Measurements from ENCODE around the gene GABBR2. TPM values are rescaled to one million over a fixed set of nuclear protein-coding genes. Genes with fewer than 3 reads are reported as not detected.

GABBR2 gene
- total RNA-seq, 1 donor from 2014 or later: 116 TPM

GRCh38 chr9:98399950-98400683, 308.6 kb downstream of the GABBR2 start:
- no peak for DNase-seq
- no peak for TF ChIP-seq CTCF (IDR thresholded peaks at IDR 0.05; ENCODE audit: partially characterized antibody, unreplicated experiment)
- Mint-ChIP-seq H3K27me3 (ENCODE audit: unreplicated experiment) (peaks cover 12% of the 10 kb centered on the region), H3K4me1 (ENCODE audit: low read depth, unreplicated experiment) (peaks cover 25% of the 10 kb centered on the region), H3K27ac (ENCODE audit: unreplicated experiment) (peak overlapping the region; percentile 11), H3K9me3 (ENCODE audit: unreplicated experiment) (peaks cover 4% of the 10 kb centered on the region), H3K4me3 (ENCODE audit: unreplicated experiment) (peak overlapping the region; percentile 40), H3K36me3 (ENCODE audit: unreplicated experiment) (peaks cover 10% of the 10 kb centered on the region)

DNA sequence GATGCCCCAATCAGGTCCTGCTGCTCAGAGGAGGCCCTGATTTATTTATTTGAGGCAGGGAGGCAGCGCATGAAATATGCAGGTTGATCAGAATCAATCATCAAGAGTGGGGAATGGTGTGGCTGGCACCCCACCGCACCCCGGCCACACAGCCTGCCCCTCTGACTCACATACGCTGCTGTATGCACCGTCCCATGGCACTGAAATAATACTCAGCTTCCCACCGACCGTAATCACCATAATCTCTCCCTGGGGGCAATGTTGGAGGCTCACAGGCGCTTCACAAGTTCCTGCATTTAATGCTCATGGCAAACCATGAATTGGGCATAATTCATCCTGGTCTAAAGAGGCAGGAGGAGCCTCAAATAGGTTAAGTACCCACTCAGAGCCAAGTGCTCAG, 312.1 kb downstream of the GABBR2 start:
- no peak overlapping the region for H3K4me3 Mint-ChIP-seq (ENCODE audit: unreplicated experiment)
- DNase-seq: no peak
- no peak for TF ChIP-seq CTCF (IDR thresholded peaks at IDR 0.05; ENCODE audit: partially characterized antibody, unreplicated experiment)
- peaks cover 22% of the 10 kb centered on the region for H3K36me3 Mint-ChIP-seq (ENCODE audit: unreplicated experiment)
- H3K27ac Mint-ChIP-seq (ENCODE audit: unreplicated experiment): no peak overlapping the region
- H3K4me1 Mint-ChIP-seq (ENCODE audit: low read depth, unreplicated experiment): peaks cover 5% of the 10 kb centered on the region
- peaks cover 6% of the 10 kb centered on the region for H3K9me3 Mint-ChIP-seq (ENCODE audit: unreplicated experiment)
- H3K27me3 Mint-ChIP-seq (ENCODE audit: unreplicated experiment): peaks cover 18% of the 10 kb centered on the region

DNA sequence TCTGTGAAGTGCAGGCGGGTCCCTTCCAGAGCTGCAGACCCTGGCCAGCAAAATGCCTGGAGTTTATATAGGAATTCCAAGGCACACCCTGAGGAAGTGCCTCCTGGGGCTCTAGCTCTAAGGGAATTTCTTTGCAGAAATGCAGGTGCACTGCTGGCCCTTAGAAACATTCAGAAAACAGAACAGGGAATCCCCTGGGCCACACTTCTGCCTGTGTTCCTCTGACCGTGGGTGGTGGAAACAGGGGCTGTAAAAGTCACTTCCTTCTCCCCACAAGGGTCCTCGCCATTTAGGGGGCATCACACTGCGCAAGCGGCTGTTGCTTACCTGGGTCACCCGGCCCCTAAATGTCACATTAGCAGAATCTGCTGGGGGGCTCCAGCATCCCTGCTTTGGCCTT, 312.5 kb downstream of the GABBR2 start:
- Mint-ChIP-seq H3K4me1 (ENCODE audit: low read depth, unreplicated experiment) (peaks cover 5% of the 10 kb centered on the region), H3K4me3 (ENCODE audit: unreplicated experiment) (no peak overlapping the region), H3K9me3 (ENCODE audit: unreplicated experiment) (peaks cover 6% of the 10 kb centered on the region), H3K36me3 (ENCODE audit: unreplicated experiment) (peaks cover 24% of the 10 kb centered on the region), H3K27me3 (ENCODE audit: unreplicated experiment) (peaks cover 18% of the 10 kb centered on the region), H3K27ac (ENCODE audit: unreplicated experiment) (no peak overlapping the region)
- DNase-seq: no peak
- TF ChIP-seq CTCF (IDR thresholded peaks at IDR 0.05; ENCODE audit: partially characterized antibody, unreplicated experiment): no peak

DNA sequence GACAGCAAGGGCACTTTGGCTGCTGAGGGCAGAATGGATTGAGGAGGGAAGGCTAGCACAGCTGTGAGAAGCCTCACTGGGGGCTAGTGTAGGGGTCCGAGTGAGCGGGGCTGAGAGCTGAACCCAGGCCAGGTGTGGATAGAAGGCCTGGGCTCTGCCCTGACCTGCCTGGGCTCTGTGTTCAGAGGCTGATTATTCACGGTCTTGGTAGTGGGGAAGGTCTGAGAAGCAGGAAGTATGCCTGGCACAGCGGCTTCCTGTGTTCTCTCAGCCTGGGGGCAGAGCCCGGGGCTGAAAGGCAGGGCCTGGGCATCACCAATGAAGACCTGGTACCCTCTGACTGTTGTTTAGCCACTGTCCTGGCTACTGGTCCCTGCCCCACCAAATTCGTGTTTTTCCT, 316.9 kb downstream of the GABBR2 start:
- Mint-ChIP-seq H3K27me3 (ENCODE audit: unreplicated experiment) (peaks cover 10% of the 10 kb centered on the region), H3K4me3 (ENCODE audit: unreplicated experiment) (no peak overlapping the region), H3K36me3 (ENCODE audit: unreplicated experiment) (peaks cover 31% of the 10 kb centered on the region), H3K9me3 (ENCODE audit: unreplicated experiment) (peaks cover 6% of the 10 kb centered on the region), H3K27ac (ENCODE audit: unreplicated experiment) (no peak overlapping the region), H3K4me1 (ENCODE audit: low read depth, unreplicated experiment) (peaks cover 2% of the 10 kb centered on the region)
- TF ChIP-seq CTCF (IDR thresholded peaks at IDR 0.05; ENCODE audit: partially characterized antibody, unreplicated experiment): no peak
- no peak for DNase-seq

- H3K27ac Mint-ChIP-seq (ENCODE audit: unreplicated experiment): no peak overlapping the region
- DNase-seq: no peak
- peaks cover 31% of the 10 kb centered on the region for H3K36me3 Mint-ChIP-seq (ENCODE audit: unreplicated experiment)
- TF ChIP-seq CTCF (IDR thresholded peaks at IDR 0.05; ENCODE audit: partially characterized antibody, unreplicated experiment): no peak
- H3K9me3 Mint-ChIP-seq (ENCODE audit: unreplicated experiment): peaks cover 6% of the 10 kb centered on the region
- no peak overlapping the region for H3K4me3 Mint-ChIP-seq (ENCODE audit: unreplicated experiment)
- H3K27me3 Mint-ChIP-seq (ENCODE audit: unreplicated experiment): peaks cover 10% of the 10 kb centered on the region
- no peaks in the 10 kb centered on the region for H3K4me1 Mint-ChIP-seq (ENCODE audit: low read depth, unreplicated experiment)
These were observed 317.3 kb downstream of the GABBR2 start for GRCh38 chr9:98391406-98391805.
